Endometrial microvascular endothelial cells (primary cell): ENCODE results near the gene OR5AS1. TPM values are rescaled to one million over a fixed set of nuclear protein-coding genes. Genes with fewer than 3 reads are reported as not detected.
"Not testable (repeated sequence)": the region's sequence is repeated elsewhere in the genome, so short reads cannot be mapped to it uniquely, and the experiment has no call there.

ENCODE experiments used
- in situ Hi-C: cut with HindIII; loops from 2 replicates; pipeline ENCODE4 v1.10.0; 2017; ENCODE audit warnings: low sequenced_read_pairs, low pct_unique_long_range_greater_than_20kb; ENCODE audit errors: inconsistent ontology term
- total RNA-seq: library from RNA; depleted of rRNA; stranded (reverse); fragments of >200 nt; gene quantifications from one replicate; pipeline ENCODE4 v1.2.3, GENCODE V29; 2015; ENCODE audit errors: inconsistent ontology term

The OR5AS1 gene
- total RNA-seq, result not detected

GRCh38 chr11:56027354-56027753 is at the start of gene OR5AS1:
Gene OR5AS1, plus strand, starts transcription at chr11:56027654. Its CDS starts 2,765 bp downstream, at chr11:56030419.
- in situ Hi-C loops, result no loop called here

- in situ Hi-C loops, result no loop called here
Measured at GRCh38 chr11:55994525-55994924, 32.9 kb upstream of the OR5AS1 start, which contains the start of gene OR5F1. Gene OR5F1, minus strand, starts transcription at chr11:55994625. Its CDS starts 0 bp downstream, at chr11:55994625.

GRCh38 chr11:56010716-56011115 is 16.7 kb upstream of the OR5AS1 start:
- in situ Hi-C loops, result no loop called here

- in situ Hi-C loops, result no loop called here
Measured at GRCh38 chr11:56013805-56014204, 13.6 kb upstream of the OR5AS1 start.

- in situ Hi-C loops, result no loop called here
Measured at GRCh38 chr11:56045538-56045937, 18.1 kb downstream of the OR5AS1 start.

GRCh38 chr11:56048480-56048879 is 21.0 kb downstream of the OR5AS1 start:
- in situ Hi-C loops, result no loop called here

GRCh38 chr11:56049487-56049886 is 22.0 kb downstream of the OR5AS1 start:
- in situ Hi-C loops, result no loop called here

GRCh38 chr11:56056366-56056765 is 28.9 kb downstream of the OR5AS1 start:
- in situ Hi-C loops, result not testable (repeated sequence)

GRCh38 chr11:56057661-56058237 is 30.3 kb downstream of the OR5AS1 start:
- in situ Hi-C loops, result not testable (repeated sequence)

- in situ Hi-C loops, result not testable (repeated sequence)
Measured at GRCh38 chr11:56058260-56058780, 30.9 kb downstream of the OR5AS1 start.

- in situ Hi-C loops, result no loop called here
Measured at GRCh38 chr11:56066980-56067379, 39.5 kb downstream of the OR5AS1 start.

Other genes starting within 250 kb of the OR5AS1 start
- not detected for gene OR5D14, start 232.1 kb upstream of the OR5AS1 start, total RNA-seq
- gene OR5L1, start 216.3 kb upstream of the OR5AS1 start, total RNA-seq, result not detected
- not detected for gene OR5D18, start 208.0 kb upstream of the OR5AS1 start, total RNA-seq
- not detected for gene OR5L2, start 200.4 kb upstream of the OR5AS1 start, total RNA-seq
- gene OR5D16, start 188.9 kb upstream of the OR5AS1 start, total RNA-seq, result not detected
- gene TRIM51, start 144.4 kb upstream of the OR5AS1 start, total RNA-seq, result not detected
- not detected for gene OR5W2, start 113.1 kb upstream of the OR5AS1 start, total RNA-seq
- not detected for gene OR5I1, start 91.3 kb upstream of the OR5AS1 start, total RNA-seq
- not detected for gene OR10AG1, start 57.7 kb upstream of the OR5AS1 start, total RNA-seq
- not detected for gene OR5F1, start 33.0 kb upstream of the OR5AS1 start, total RNA-seq
- gene OR8I2, start 65.7 kb downstream of the OR5AS1 start, total RNA-seq, result not detected
- not detected for gene OR8H2, start 76.0 kb downstream of the OR5AS1 start, total RNA-seq
- not detected for gene OR8H3, start 94.7 kb downstream of the OR5AS1 start, total RNA-seq
- not detected for gene OR8J3, start 112.5 kb downstream of the OR5AS1 start, total RNA-seq
- gene OR8K5, start 132.7 kb downstream of the OR5AS1 start, total RNA-seq, result not detected
- not detected for gene OR5J2, start 149.0 kb downstream of the OR5AS1 start, total RNA-seq
- not detected for gene OR5T2, start 206.6 kb downstream of the OR5AS1 start, total RNA-seq
- gene OR5T3, start 224.6 kb downstream of the OR5AS1 start, total RNA-seq, result not detected
- gene OR5T1, start 246.5 kb downstream of the OR5AS1 start, total RNA-seq, result not detected